ENCODE data around the gene ADAM12. TPM values are rescaled to one million over a fixed set of nuclear protein-coding genes. Genes with fewer than 3 reads are reported as not detected.
A peak's percentile ranks its signal among the peaks of the same experiment; 100 is the strongest.

The ADAM12 gene
- total and polyA plus RNA-seq, 9 of the 15 experiments (the other 6 are each of a cell fraction or from before 2014, with no cell fraction given) = not detected

- no peak for DNase-seq (ENCODE audit: extremely low read depth in 1 of 4, low spot score in 3 of 4)
- no TSS peak for BruUV-seq (replicated peaks)
- H4K20me1 ChIP-seq (replicated peaks; ENCODE audit: control insufficient read depth, insufficient read depth, low read length) = no peaks in the 10 kb centered on the region
- no peaks in the 10 kb centered on the region for H3K9me1 ChIP-seq (ENCODE audit: control insufficient read depth, insufficient read depth, low read length)
- in situ Hi-C loops (cut with MboI) = no loop called here
- WGBS (ENCODE audit: insufficient coverage, low coverage, missing lambda C conversion rate) = 6% methylated on average over 8 of the region's 8 CpGs
- FAIRE-seq = no peak
- no peak for ATAC-seq
- H3K79me2 ChIP-seq (ENCODE audit: control insufficient read depth, insufficient read depth, low read length) = no peaks in the 10 kb centered on the region
- no peak overlapping the region for H3K9ac ChIP-seq (ENCODE audit: insufficient read depth in 1 of 2, low read depth in 2 of 2, low read length in 2 of 2)
- no peaks in the 10 kb centered on the region for H3K36me3 ChIP-seq (ENCODE audit: control insufficient read depth, insufficient read depth, low read length)
- TF ChIP-seq ZFP30 (CRISPR knock-in tag; IDR thresholded peaks at IDR 0.05; ENCODE audit: borderline replicate concordance) = no peak
- TF ChIP-seq, protein P1, sequence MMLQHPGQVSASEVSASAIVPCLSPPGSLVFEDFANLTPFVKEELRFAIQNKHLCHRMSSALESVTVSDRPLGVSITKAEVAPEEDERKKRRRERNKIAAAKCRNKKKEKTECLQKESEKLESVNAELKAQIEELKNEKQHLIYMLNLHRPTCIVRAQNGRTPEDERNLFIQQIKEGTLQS (IDR thresholded peaks at IDR 0.05) = 0 out of 2 replicates have a peak, but pooled peaks have one; percentile 10
- TF ChIP-seq, protein P1 (CRISPR knock-in tag; conservative IDR thresholded peaks at IDR 0.05) = no peak
- H3K27ac ChIP-seq (ENCODE audit: extremely low read depth, low read depth, low read length) = no peak overlapping the region
- peaks cover 0 to 14% of the 10 kb centered on the region in 2 experiments; a peak in 1 of 5 replicates for H3K27me3 ChIP-seq (ENCODE audit: control insufficient read depth in 2 of 2, insufficient read depth in 2 of 2, low read length in 2 of 2)
- H3K9me3 ChIP-seq (replicated peaks; ENCODE audit: control insufficient read depth, insufficient read depth, low read depth, low read length) = no peaks in the 10 kb centered on the region
- CTCF ChIA-PET (ENCODE audit: low intra/inter-chr PET ratio) = no interaction called here
- peaks cover 0 to 3% of the 10 kb centered on the region in 2 experiments; a peak in 2 of 5 replicates for H3K4me1 ChIP-seq (replicated peaks in 1 of 2; ENCODE audit: control insufficient read depth in 2 of 2, insufficient read depth in 2 of 2, low read length in 2 of 2)
- no peak overlapping the region for H3K4me3 ChIP-seq
- intact Hi-C loops (cut with micrococcal nuclease) = no loop called here
- no peak overlapping the region for H3K4me2 ChIP-seq (ENCODE audit: insufficient read depth, low read length)
- POLR2A ChIA-PET = no interaction called here
- H2AFZ ChIP-seq (ENCODE audit: low read depth, low read length) = no peak overlapping the region
These were observed 133.0 kb downstream of the ADAM12 start for GRCh38 chr10:126255313-126255712.

DNA sequence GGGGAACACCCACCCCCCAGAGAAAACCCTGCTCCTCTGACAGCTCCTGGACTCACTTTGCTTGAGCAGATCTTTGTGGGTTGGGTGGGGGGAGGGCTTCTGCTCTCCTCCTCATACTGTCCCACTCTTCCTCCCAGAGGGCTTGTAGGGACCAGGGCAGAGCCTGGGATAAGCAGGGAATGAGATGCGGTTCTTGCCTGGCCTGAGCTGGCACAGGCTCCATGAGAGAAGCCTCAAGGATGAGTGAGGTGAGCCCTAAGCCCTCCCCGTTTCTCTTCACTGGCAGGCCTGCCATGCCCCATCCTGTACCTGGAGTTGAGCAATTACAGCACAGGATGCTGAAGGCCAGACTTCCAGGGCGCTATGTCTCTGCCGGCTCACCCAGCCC is 134.7 kb downstream of the ADAM12 start:
- no peak for FAIRE-seq
- no peak for DNase-seq (ENCODE audit: extremely low read depth in 1 of 4, low spot score in 3 of 4)
- intact Hi-C loops (cut with micrococcal nuclease) (no loop called here), in situ Hi-C loops (cut with MboI) (no loop called here)
- no peaks in the 10 kb centered on the region for H3K79me2 ChIP-seq (ENCODE audit: control insufficient read depth, insufficient read depth, low read length)
- H3K27ac ChIP-seq (ENCODE audit: extremely low read depth, low read depth, low read length) = no peak overlapping the region
- no peaks in the 10 kb centered on the region for H4K20me1 ChIP-seq (replicated peaks; ENCODE audit: control insufficient read depth, insufficient read depth, low read length)
- peaks cover 0 to 13% of the 10 kb centered on the region in 2 experiments; a peak in 1 of 5 replicates for H3K27me3 ChIP-seq (ENCODE audit: control insufficient read depth in 2 of 2, insufficient read depth in 2 of 2, low read length in 2 of 2)
- no peaks in the 10 kb centered on the region for H3K9me1 ChIP-seq (ENCODE audit: control insufficient read depth, insufficient read depth, low read length)
- WGBS (ENCODE audit: insufficient coverage, low coverage, missing lambda C conversion rate) = no CpG with 5 or more reads among the region's 4 CpGs
- CTCF ChIA-PET (ENCODE audit: low intra/inter-chr PET ratio) = no interaction called here
- H3K9ac ChIP-seq (ENCODE audit: insufficient read depth in 1 of 2, low read depth in 2 of 2, low read length in 2 of 2) = no peak overlapping the region
- peaks cover 0 to 3% of the 10 kb centered on the region in 2 experiments; a peak in 2 of 5 replicates for H3K4me1 ChIP-seq (replicated peaks in 1 of 2; ENCODE audit: control insufficient read depth in 2 of 2, insufficient read depth in 2 of 2, low read length in 2 of 2)
- POLR2A ChIA-PET = no interaction called here
- H3K9me3 ChIP-seq (replicated peaks; ENCODE audit: control insufficient read depth, insufficient read depth, low read depth, low read length) = no peaks in the 10 kb centered on the region
- TF ChIP-seq VEZF1 (CRISPR knock-in tag; IDR thresholded peaks at IDR 0.05) = 0 out of 2 replicates have a peak, but pooled peaks have one; percentile 0
- no peak for TF ChIP-seq HDAC6 (IDR thresholded peaks at IDR 0.05; ENCODE audit: low read depth, low read length)
- TF ChIP-seq BCL6 (CRISPR knock-in tag; IDR thresholded peaks at IDR 0.05) = no peak
- no peak overlapping the region for H2AFZ ChIP-seq (ENCODE audit: low read depth, low read length)
- 0 out of 2 replicates have a peak overlapping the region, but pooled peaks have one; percentile 5 for H3K4me2 ChIP-seq (ENCODE audit: insufficient read depth, low read length)
- BruUV-seq (replicated peaks) = no TSS peak
- ATAC-seq = no peak
- H3K36me3 ChIP-seq (ENCODE audit: control insufficient read depth, insufficient read depth, low read length) = no peaks in the 10 kb centered on the region
- no peak overlapping the region for H3K4me3 ChIP-seq

All from K562 (cell line).